ENCODE measurements around the gene CLHC1.
"Not testable (repeated sequence)": the region's sequence is repeated elsewhere in the genome, so short reads cannot be mapped to it uniquely, and the experiment has no call there.

Gene CLHC1

DNA sequence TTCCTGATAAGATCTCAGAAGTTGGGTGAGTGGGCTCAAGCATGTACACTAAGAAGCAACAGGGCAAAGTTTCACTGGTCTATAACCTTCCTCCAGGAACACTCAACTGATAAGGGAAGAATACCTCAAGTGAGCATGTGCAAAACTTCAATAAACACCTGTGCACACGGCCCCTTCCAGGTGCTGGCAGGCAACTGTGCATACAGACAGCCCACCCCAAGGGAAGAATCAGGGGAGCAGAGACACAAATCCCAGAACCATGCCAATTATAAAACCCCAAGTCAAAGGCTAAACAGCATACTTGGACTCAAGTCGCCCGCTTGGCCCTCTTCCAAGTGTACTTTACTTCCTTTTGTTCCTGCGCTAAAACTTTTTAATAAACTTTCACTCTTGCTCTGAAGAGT is 96.0 kb downstream of the CLHC1 start:
- no peak for DNase-seq (ENCODE audit: low read depth in 2 of 2)

DNA sequence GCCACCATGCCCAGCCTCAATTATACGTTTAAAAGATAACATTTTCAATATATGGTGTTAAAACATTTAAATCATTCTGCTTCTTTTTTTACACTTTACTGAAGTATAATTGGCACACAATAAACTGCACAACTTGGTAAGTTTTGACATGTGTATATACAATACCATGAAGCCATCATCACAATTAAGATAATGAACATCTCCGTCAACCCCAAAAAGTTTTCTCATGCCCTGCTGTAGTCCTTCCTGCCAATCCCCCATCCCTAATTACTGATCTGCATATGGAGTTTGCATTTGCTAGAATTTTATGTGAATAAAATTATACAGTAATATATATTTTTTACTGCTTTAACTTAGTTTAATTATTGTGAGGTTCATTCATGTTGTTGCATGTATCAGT is 96.6 kb downstream of the CLHC1 start:
- DNase-seq (ENCODE audit: low read depth in 2 of 2) = no peak

DNA sequence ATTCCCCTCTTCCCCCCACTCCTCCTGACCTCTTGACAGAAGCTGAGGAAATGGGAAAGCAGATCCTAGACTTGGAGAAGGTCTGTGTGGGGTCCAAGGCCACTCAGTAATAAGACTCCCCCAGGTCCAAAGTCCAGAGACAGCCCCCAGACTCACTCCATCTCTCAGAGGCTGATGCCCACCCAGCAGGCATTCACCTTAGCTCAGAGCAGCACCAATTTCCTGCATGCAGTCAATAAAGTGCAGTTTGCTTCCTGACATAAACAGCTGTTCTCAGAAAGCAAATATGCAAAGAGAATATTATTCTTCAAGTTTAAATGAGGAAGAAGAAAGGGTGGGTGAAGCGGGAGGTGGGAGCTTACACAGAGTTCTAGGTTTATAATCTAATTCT is 97.8 kb downstream of the CLHC1 start:
- DNase-seq (ENCODE audit: low read depth in 2 of 2) = no peak

DNA sequence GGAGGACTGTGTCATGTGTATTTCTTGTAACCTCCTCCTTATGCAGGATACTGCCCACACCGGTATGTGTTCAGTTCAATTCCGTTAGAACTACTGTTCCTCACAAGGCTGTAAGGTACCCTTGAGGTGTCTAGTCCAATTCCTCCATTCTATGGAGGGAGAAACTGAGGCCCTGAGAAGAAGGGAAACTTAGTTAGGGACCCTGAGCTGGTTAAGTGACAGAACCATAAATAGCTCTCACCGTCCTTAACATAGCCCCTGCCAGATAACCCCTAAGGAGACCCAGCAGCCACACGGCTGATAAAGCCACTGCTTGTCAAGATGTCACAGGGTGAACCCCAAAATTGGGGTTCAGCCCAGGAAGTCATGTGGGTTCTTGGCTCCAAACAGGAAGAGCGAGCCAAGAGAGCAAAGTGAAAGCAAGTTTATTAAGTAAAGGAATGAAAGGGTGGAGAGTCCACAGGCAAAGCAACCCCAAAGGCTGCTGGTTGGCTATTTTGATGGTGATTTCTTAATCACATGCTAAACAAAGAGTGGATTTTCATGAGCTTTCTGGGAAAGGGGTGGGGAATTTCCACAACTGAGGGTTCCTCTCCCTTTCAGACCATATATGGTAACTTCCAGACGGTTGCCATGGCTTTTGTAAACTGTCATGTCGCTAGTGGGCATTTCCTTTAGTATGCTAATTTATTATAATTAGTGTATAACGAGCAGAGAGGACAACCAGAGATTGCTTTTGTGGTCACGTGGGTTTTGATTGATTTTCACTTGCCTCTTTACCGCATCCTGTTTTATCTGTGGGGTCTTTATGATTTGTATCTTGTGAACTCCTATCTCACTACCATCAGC is 98.4 kb downstream of the CLHC1 start:
- DNase-seq (ENCODE audit: low read depth in 2 of 2) = peak; percentile 10 to 12

DNA sequence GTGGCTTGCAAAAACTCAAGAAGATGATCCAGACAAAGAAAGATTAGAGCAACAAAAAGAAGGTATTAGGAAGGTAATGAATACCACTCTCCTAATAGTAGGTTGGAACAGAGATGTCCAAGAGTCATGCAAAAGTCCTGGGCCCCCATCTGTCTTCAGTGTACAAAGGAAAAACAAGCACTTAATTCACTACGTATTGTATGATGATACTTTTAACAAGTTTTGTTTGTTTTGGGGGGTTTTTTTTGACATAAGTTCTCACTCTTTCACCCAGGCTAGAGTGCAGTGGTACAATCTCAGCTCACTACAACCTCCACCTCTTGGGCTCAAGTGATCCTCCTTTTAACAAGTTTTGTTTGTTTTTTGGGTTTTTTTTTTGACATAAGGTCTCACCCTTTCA is 101.2 kb downstream of the CLHC1 start:
- no peak for DNase-seq (ENCODE audit: low read depth in 2 of 2)

DNA sequence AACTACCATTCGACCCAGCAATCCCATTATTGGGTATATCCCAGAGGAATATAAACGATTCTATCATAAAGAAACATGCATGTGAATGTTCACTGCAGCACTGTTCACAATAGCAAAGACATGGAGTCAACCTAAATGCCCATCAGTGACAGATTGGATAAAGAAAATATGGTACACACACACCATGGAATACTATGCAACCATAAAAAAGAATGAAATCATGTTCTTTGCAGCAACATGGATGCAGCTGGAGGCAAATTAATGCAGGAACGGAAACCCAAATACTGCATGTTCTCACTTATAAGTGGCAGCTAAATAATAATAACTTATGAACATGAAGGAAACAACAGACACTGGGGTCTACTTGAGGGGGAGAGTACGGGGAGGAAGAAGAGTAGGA is 105.5 kb downstream of the CLHC1 start:
- not testable (repeated sequence) for DNase-seq (ENCODE audit: low read depth in 2 of 2)

Measured in activated CD8-positive, alpha-beta memory T cell treated with anti-CD3 and anti-CD28 coated beads for 4 hours (primary cell).